ENCODE measurements around the gene CTTN. TPM values are rescaled to one million over a fixed set of nuclear protein-coding genes. Genes with fewer than 3 reads are reported as not detected.

CTTN gene
- total and polyA plus RNA-seq, 9 of the 15 experiments (the other 6 are each of a cell fraction or from before 2014, with no cell fraction given): 9.9 to 158 (median 99.7) TPM

DNA sequence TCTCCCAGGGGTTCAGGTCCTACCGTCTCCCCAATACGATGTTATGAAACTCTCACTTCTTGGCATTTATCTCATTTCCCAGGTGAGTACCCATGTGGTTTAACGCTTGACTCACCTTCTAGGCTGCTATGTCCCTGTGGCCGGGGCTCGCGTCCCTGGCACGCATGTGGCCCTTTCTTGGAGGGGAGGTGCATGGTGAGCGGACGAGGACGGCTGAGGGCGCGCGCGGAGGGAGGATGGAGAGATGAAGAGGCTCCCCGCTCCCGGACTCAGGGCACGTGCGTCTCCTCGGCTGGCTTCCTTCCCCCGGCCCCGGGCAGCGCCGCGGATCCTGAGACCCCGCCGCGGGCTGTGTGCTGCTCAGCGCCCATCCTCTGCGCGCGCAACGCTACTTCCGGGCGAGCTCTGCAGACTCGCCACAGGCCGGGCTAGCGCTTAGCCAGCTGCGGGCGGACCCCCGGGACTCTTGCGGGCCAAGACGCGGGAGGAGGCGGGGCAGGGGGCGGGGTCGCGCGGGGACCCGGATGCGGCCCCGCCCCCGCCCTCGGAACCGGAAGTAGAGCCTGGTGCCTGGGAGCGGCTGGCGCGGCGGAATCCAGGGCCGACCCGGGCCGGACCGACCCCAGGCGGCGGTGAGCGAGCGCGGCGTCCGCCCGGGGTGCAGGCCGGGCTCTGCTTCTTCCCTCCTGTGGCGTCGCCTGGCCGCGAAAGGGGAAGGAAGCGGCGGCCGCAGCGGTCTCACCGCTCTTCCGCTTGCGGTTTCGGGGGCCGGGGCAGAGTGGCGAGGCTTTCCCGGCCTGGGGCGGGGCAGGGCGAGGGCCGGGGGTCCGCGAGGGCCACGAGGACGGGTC, at the start of gene CTTN (continued):
- TF ChIP-seq, protein P1, sequence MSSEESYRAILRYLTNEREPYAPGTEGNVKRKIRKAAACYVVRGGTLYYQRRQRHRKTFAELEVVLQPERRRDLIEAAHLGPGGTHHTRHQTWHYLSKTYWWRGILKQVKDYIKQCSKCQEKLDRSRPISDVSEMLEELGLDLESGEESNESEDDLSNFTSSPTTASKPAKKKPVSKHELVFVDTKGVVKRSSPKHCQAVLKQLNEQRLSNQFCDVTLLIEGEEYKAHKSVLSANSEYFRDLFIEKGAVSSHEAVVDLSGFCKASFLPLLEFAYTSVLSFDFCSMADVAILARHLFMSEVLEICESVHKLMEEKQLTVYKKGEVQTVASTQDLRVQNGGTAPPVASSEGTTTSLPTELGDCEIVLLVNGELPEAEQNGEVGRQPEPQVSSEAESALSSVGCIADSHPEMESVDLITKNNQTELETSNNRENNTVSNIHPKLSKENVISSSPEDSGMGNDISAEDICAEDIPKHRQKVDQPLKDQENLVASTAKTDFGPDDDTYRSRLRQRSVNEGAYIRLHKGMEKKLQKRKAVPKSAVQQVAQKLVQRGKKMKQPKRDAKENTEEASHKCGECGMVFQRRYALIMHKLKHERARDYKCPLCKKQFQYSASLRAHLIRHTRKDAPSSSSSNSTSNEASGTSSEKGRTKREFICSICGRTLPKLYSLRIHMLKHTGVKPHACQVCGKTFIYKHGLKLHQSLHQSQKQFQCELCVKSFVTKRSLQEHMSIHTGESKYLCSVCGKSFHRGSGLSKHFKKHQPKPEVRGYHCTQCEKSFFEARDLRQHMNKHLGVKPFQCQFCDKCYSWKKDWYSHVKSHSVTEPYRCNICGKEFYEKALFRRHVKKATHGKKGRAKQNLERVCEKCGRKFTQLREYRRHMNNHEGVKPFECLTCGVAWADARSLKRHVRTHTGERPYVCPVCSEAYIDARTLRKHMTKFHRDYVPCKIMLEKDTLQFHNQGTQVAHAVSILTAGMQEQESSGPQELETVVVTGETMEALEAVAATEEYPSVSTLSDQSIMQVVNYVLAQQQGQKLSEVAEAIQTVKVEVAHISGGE (CRISPR knock-in tag; IDR thresholded peaks at IDR 0.05): peak; percentile 73 to 79 (median 73); a peak in 5 of 6 replicates
- peak; percentile 70 for TF ChIP-seq GABPB1 (CRISPR knock-in tag; IDR thresholded peaks at IDR 0.05)
- TF ChIP-seq TBP (optimal IDR thresholded peaks at IDR 0.05; ENCODE audit: low read depth, low read length): peak; percentile 57
- peak; percentile 21 to 64; a peak in 2 of 4 replicates for TF ChIP-seq UBTF (IDR thresholded peaks at IDR 0.05; ENCODE audit: borderline replicate concordance in 1 of 2, low read depth in 2 of 2, low read length in 2 of 2)
- peak; percentile 52 for TF ChIP-seq TAF9B (IDR thresholded peaks at IDR 0.05; ENCODE audit: partially characterized antibody)
- TF ChIP-seq KAT2B (IDR thresholded peaks at IDR 0.05; ENCODE audit: low read depth, low read length): no peak
- TF ChIP-seq ELF2 (CRISPR knock-in tag; IDR thresholded peaks at IDR 0.05): peak; percentile 73; the same call in 1 of the 2 replicates
- peak in 1 of 2 experiments; percentile 78; a peak in 1 of 4 replicates for TF ChIP-seq KDM4B (IDR thresholded peaks at IDR 0.05; ENCODE audit: borderline replicate concordance in 2 of 2, low read depth in 1 of 2)
- peak; percentile 96 for TF ChIP-seq GTF2E2 (tag; IDR thresholded peaks at IDR 0.05)
- peak; percentile 84 for TF ChIP-seq TFAP4 (CRISPR knock-in tag; IDR thresholded peaks at IDR 0.05; ENCODE audit: borderline replicate concordance)
- 0 out of 2 replicates have a peak, but pooled peaks have one; percentile 4 for TF ChIP-seq ARID1B (IDR thresholded peaks at IDR 0.05)
- no peak; the same call in 1 of the 2 replicates for TF ChIP-seq MTA3 (IDR thresholded peaks at IDR 0.05; ENCODE audit: borderline replicate concordance)
- peak; percentile 45; the same call in 1 of the 2 replicates for TF ChIP-seq FOXP4 (CRISPR knock-in tag; IDR thresholded peaks at IDR 0.05; ENCODE audit: borderline replicate concordance)
- 0 out of 2 replicates have a peak, but pooled peaks have one; percentile 21 for TF ChIP-seq MXI1 (IDR thresholded peaks at IDR 0.05; ENCODE audit: low read depth, low read length)
- TF ChIP-seq ZNF263 (CRISPR knock-in tag; IDR thresholded peaks at IDR 0.05; ENCODE audit: borderline replicate concordance): peak; percentile 81

All from K562 (cell line).